Uterus (tissue), 4 donors: Measurements from ENCODE around the gene POP7. TPM values are rescaled to one million over a fixed set of nuclear protein-coding genes. Genes with fewer than 3 reads are reported as not detected.

Experiments used
- DNase-seq, 2 donors: peaks; one replicate each; pipeline ENCODE4 v3.0.0-alpha.2; 2019 to 2020
- H3K27ac ChIP-seq, 2 donors: fragments of 200-600 bp; sonication (generic); 1 replicate in 1 of 2; 2 replicates in 1 of 2; pipeline ENCODE4 v1.5.1; 2016 to 2018
- H3K27me3 ChIP-seq, 2 donors: fragments of 200-600 bp; sonication (generic); one replicate each; pipeline ENCODE4 v1.5.1; 2018 to 2019; ENCODE audit warnings: control low read depth in 1 of 2
- H3K36me3 ChIP-seq, 2 donors: fragments of 200-600 bp; sonication (generic); one replicate each; pipeline ENCODE4 v1.5.1; 2019; ENCODE audit warnings: control low read depth in 1 of 2
- H3K4me1 ChIP-seq, 2 donors: fragments of 200-600 bp; sonication (generic); one replicate each; pipeline ENCODE4 v1.5.1; 2018 to 2019; ENCODE audit warnings: control low read depth in 1 of 2
- H3K4me3 ChIP-seq, 2 donors: fragments of 200-600 bp; sonication (generic); 1 replicate in 1 of 2; 2 replicates in 1 of 2; pipeline ENCODE4 v1.5.1; 2018 to 2019; ENCODE audit warnings: mild to moderate bottlenecking in 1 of 2
- H3K9me3 ChIP-seq, 2 donors: fragments of 200-600 bp; sonication (generic); one replicate each; pipeline ENCODE4 v1.5.1; 2019; ENCODE audit warnings: control low read depth in 1 of 2
- POLR2A ChIP-seq, 2 donors: fragments of 450-650 bp; IDR thresholded peaks; one replicate each; pipeline ENCODE4 v1.6.1; 2016; ENCODE audit warnings: antibody characterized with exemption in 2 of 2, mild to moderate bottlenecking in 1 of 2, moderate library complexity in 1 of 2
- intact Hi-C: fragments of 100-400 bp; cut with DNase I; formaldehyde crosslinking; loops from one replicate; pipeline ENCODE4 v1.15.1; 2023; ENCODE audit warnings: low total_unique reads
- total RNA-seq, 4 donors: library from RNA; depleted of rRNA in 3 of 4; stranded (reverse); fragments of >200 nt in 3 of 4; gene quantifications; one replicate each; pipeline versions ENCODE4 v1.1.0 to v1.2.4, GENCODE V29; 2014 to 2023
- TF ChIP-seq, protein P1 (sequence below), 4 experiments: fragments of 200-600 bp in 2 of 4; fragments of 450-650 bp in 2 of 4; sonication (generic) in 2 of 4; IDR thresholded peaks; one replicate each; pipeline ENCODE4 v1.5.1; 2016 to 2019; ENCODE audit warnings: antibody characterized with exemption in 4 of 4, mild to moderate bottlenecking in 2 of 4, moderate library complexity in 1 of 4
- donor health status: DM: yes; HTN: yes; CAD: no.

Gene POP7
- total RNA-seq, 4 donors from 2014 or later = 16.4 to 53.8 (median 23.8) TPM

DNA sequence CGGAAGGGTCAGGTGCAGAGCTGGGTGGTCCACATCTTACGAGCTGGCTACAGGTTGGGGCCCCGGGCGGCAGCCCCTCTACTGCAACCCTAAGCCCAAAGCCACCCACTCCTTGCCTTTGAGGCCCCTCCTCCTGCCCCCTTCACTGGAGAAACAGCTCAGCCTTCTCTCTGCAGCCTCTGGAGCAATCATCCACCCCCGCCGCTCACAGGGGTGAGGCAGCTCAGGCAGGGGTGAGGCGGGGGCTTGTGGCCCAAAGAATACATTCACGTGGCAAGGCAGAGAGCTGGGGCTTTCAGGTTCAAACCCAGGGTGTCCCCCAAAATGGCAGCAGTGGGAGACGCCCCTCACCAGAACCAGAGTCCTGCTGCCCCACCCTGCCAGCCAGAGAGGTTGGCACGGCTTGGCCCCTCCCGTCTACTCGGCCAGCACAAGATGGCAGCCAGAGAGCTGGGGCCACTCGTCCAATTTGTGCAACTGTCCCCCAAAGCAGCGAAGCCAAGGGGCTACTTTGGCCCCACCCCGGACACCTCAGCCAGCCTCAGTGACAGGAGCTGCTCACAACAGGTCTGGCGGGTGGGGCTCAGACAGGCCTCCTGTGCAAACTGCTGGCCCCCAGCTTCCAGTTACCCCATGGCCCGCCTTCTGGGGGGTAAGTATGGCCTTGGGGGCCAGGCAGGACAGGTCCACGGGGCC, 25.2 kb upstream of the POP7 start:
- H3K4me1 ChIP-seq = no peaks in the 10 kb centered on the region

DNA sequence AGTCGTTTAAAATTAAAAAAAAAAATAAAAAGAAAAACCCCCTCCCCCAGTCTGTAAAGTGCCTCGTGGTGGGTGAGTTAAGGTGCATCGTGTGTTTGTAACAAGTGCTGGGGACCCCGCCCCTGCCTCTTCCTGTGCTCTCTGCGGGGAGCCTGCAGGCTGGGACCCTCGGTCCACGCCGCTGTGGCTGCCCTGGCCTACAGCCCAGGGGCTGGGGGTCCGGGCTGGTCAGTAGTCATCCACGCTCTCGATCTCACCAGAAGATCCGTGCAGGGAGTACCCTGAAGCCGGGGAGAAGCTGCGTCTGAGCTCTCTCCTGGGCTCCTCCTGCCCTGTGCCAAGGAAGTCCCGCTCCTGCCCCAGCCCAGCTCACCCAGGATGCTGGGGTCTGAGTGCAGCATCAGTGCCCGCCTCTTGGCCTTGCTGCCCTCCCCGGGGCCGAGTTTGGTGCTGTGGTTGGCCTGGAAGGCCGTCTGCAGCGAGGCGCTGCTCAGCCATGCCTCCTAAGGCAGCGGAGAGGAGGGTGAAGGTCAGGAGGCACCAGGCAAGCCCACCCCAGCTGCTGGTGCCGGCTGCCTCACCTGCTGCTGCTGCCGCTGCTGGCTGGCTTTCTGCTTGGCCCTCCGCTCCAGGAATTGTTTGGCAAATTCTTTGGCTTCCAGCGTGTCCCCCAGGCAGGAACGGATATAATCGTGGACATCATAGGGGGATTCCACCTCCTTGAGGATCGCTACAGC, 24.3 kb upstream of the POP7 start:
- peak in 1 of 2 donors; percentile 19 for DNase-seq
- Histone ChIP-seq H3K4me1 (no peaks in the 10 kb centered on the region), H3K4me3 (no peak overlapping the region), H3K27me3 (no peaks in the 10 kb centered on the region), H3K27ac (no peak overlapping the region), H3K36me3 (no peaks in the 10 kb centered on the region), H3K9me3 (no peaks in the 10 kb centered on the region)
- intact Hi-C loops = loop anchor here (10.0 kb wide), 2 partner anchors 117 to 217 kb away; partner anchors contain the start of gene SPACDR
- TF ChIP-seq, protein P1, sequence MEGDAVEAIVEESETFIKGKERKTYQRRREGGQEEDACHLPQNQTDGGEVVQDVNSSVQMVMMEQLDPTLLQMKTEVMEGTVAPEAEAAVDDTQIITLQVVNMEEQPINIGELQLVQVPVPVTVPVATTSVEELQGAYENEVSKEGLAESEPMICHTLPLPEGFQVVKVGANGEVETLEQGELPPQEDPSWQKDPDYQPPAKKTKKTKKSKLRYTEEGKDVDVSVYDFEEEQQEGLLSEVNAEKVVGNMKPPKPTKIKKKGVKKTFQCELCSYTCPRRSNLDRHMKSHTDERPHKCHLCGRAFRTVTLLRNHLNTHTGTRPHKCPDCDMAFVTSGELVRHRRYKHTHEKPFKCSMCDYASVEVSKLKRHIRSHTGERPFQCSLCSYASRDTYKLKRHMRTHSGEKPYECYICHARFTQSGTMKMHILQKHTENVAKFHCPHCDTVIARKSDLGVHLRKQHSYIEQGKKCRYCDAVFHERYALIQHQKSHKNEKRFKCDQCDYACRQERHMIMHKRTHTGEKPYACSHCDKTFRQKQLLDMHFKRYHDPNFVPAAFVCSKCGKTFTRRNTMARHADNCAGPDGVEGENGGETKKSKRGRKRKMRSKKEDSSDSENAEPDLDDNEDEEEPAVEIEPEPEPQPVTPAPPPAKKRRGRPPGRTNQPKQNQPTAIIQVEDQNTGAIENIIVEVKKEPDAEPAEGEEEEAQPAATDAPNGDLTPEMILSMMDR (IDR thresholded peaks at IDR 0.05) = no peak
- TF ChIP-seq POLR2A (IDR thresholded peaks at IDR 0.05) = no peak

More for the DNA sequence above, 25.2 kb upstream of the POP7 start:
- no peak overlapping the region for H3K4me3 ChIP-seq
- no peaks in the 10 kb centered on the region for H3K9me3 ChIP-seq
- no peak for TF ChIP-seq POLR2A (IDR thresholded peaks at IDR 0.05)
- TF ChIP-seq, protein P1 (IDR thresholded peaks at IDR 0.05) = no peak
- H3K36me3 ChIP-seq = no peaks in the 10 kb centered on the region
- H3K27ac ChIP-seq = peak overlapping the region; percentile 47 to 56
- H3K27me3 ChIP-seq = no peaks in the 10 kb centered on the region
- intact Hi-C loops = loop anchor here (10.0 kb wide), 2 partner anchors 116 to 216 kb away; partner anchors contain the start of gene SPACDR
- peak in 1 of 2 donors; percentile 41 for DNase-seq

DNA sequence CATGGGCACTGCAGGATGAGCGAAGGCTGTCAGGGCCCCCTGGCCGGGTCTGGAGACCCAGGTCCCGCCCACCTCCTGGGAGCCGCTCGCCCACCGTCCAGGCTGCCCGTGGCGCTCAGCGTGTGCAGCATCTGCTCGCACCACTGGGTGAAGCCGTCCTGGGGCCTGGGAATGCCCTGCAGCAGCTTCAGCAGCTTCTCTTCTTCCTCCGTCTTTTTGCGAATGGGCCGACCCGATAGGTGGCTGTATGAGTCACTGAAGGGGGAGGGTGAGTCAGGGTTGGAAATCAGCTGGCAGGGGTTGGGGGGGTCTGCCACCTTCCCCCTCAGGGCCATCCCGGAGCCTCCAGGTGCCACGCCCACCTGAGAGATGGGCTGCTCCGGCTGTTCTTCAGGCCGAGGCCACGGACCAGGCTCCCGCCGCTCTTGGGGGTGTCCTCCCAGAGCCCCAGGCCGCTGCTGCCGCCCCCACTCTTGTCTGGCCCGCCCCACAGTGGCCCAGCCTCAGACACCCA, 23.6 kb upstream of the POP7 start:
- peak overlapping the region in 1 of 2 donors; percentile 33 for H3K27ac ChIP-seq
- TF ChIP-seq, protein P1 (IDR thresholded peaks at IDR 0.05) = no peak
- no peak for TF ChIP-seq POLR2A (IDR thresholded peaks at IDR 0.05)
- peak in 1 of 2 donors; percentile 37 for DNase-seq

DNA sequence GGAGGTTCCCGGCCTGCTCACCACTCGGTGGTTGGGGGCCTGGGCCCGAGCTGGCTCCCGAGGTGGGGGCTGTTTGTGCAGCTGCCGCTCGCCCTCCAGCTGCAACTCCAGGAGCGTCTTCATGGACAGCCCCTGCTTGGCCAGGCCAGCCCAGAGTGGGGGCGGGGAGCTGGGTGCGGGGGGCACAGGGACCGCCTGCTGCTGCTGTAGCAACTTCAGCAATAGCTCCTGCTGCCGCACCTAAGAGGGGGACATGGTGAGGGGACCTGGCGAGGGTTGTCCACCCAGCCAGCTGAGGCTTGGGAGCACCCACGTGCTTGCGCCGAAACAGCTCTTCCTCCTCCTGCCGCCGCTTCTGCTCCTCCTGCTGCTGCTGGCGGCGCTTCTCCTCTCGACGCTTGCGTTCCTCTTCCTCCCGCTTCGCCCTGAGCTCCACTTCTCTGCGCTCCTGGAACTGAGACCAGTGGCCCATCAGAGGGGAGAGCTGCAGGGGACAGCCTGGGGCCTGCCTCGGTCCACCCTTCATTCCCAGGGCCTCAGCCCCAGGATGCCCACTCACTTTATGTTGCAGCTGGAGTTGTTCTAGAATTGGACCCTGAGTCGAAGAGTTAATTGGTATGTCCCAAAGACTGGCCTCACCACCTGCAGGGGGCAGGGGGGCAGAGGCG, 22.8 kb upstream of the POP7 start:
- no peaks in the 10 kb centered on the region for H3K36me3 ChIP-seq
- no peak for DNase-seq
- peak overlapping the region in 1 of 2 donors; percentile 33 for H3K27ac ChIP-seq
- TF ChIP-seq POLR2A (IDR thresholded peaks at IDR 0.05) = no peak
- TF ChIP-seq, protein P1 (IDR thresholded peaks at IDR 0.05) = no peak
- no peaks in the 10 kb centered on the region for H3K9me3 ChIP-seq
- H3K4me1 ChIP-seq = peaks cover 2 to 4% of the 10 kb centered on the region in 2 donors
- H3K4me3 ChIP-seq = no peak overlapping the region
- no peaks in the 10 kb centered on the region for H3K27me3 ChIP-seq
- intact Hi-C loops = loop anchor here (10.0 kb wide), 2 partner anchors 118 to 218 kb away; partner anchors contain the start of gene SPACDR

More for the DNA sequence above, 23.6 kb upstream of the POP7 start:
- Histone ChIP-seq H3K4me3 (no peak overlapping the region), H3K36me3 (no peaks in the 10 kb centered on the region), H3K9me3 (no peaks in the 10 kb centered on the region), H3K4me1 (no peaks in the 10 kb centered on the region), H3K27me3 (no peaks in the 10 kb centered on the region)
- intact Hi-C loops = loop anchor here (10.0 kb wide), 2 partner anchors 117 to 217 kb away; partner anchors contain the start of gene SPACDR
